Kasumi-1 (cell line): ENCODE results near the gene GTF2I.
A peak's percentile ranks its signal among the peaks of the same experiment; 100 is the strongest.
"Not testable (repeated sequence)": the region's sequence is repeated elsewhere in the genome, so short reads cannot be mapped to it uniquely, and the experiment has no call there.

Source experiments
- DNase-seq, 2 experiments: peaks; one replicate each; lab custom pipeline; 2025; lab: John Stamatoyannopoulos, UW

GTF2I gene

DNA sequence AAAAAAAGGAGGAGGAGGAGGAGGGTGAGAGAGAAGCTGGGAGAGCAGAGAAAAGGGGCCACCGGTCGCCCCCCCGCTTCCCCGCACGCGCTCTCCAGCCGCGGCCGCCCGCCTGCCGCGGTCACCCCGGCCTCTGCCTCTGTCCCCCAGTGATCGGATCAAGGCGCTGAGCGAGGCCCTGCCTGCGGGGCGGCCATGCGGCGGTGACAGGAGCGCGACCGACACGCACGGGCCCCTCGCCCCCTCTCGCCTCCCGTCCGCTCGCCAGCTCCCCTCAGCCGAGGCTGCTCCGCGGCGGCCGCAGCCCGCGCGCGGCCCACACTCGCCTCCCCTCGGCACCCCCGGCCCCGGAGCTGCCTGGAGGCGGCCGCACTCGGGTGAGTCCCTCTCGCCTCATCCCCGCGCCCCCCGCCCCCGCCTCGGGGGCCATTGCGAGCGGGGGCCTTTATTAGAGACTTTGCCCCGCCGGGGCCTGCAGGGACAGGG lies at the start of gene GTF2I:
TSS of gene GTF2I (plus strand) at position 27 of the 486 bp plus-strand sequence. CDS start 31,411 bp downstream, outside the sequence.
- no peak for DNase-seq

DNA sequence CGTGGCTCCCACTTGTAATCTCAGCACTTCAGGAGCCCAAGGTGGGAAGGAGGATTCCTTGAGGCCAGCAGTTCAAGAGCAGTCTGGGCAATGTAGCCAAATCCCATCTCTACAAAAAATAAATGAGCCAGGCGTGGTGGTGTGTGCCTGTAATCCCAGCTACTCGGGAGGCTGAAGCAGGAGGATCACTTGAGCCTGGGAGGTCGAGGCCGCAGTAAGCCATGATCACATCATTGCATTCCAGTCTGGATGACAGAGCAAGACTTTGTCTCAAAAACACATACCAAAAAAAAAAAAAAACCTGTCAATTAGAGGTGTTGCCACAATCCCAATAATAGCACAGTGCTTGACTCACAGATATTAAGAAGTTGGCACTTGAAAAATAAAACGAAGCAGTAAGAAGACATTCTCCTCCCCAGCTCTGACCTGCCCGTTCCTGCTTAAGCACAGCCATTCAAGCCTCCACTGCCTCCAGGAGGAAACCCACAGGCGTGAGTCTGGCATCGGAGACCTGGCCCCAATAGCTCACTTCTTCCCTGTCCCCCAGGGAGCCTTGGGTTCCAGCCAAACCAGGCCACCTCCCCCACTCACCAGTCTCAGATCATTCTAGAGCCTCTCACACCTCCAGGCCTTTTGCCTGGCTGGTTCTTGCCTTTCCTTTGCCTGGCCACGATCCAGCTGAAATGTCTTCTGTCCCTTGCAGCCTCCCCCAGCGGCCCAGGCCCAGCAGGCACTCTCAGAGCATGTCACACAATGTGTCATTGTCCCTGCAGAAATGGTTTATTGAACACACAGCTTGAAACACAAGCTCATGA lies 45.3 kb upstream of the GTF2I start:
- DNase-seq = peak; percentile 28 to 48

DNA sequence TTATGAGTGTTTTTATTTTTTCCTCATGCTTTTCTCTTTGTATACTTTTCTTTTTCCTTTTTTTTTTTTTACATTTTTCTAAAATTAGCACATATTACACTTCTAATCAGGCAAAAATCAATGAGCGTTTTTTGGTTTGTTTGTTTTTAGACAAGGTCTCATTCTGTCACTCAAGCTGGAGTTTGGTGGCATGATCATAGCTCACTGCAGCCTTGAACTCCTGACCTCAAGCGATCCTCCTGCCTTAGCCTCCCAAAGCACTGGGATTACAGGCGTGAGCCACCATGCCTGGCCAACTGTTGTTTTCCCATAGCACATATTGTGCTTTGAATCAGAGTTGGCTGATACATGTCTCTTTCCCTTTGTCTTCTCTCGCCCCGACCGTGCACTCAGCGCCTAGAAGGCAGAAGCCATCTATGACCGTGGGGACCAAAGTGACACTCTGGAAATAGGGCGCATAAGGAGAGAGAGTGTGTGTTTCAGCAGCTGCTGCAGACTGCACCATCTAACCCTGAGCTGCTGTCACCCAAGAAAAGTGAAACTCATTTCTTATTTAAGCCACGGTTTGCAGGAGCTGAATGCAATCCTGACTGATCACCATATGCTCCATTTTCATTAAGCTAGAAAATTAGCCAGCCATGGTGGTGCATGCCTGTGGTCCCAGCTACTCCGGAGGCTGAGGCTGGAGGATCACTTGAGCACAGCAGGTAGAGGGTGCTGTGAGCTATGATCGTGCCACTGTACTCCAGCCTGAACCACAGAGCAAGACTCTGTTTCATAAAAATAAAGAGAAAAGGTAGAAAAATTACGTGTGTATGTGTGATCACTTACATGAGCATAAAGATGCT lies 41.4 kb upstream of the GTF2I start:
- DNase-seq = peak in 1 of 2 experiments; percentile 16

DNA sequence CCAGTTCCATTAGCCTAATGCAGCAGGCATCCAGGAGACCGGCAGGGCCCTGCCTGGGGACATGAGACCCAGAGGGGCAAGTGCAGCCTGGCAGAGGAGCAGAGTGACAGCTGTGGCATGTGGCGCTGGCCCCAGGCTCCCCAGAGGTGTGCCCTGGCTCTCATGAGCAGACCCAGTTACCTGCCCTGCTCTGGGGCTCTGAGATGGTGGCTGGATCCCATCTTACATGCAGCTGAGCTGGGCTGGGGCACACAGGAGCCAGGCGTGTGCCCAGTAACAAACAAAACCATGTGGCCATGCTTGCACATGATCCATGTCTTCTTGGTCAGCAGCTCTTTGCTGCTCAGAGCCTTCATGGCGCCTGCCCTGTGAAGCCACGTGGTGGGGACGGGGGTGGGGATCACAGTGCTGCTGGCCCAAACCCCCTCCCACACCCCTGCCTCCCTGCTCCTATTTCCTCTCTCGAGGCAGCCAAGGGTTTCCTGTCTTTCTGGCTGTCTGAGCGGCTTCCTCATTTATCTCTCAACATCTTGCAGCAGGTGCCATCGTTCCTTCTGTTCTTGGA lies 40.3 kb upstream of the GTF2I start:
- peak; percentile 82 to 90 for DNase-seq

DNA sequence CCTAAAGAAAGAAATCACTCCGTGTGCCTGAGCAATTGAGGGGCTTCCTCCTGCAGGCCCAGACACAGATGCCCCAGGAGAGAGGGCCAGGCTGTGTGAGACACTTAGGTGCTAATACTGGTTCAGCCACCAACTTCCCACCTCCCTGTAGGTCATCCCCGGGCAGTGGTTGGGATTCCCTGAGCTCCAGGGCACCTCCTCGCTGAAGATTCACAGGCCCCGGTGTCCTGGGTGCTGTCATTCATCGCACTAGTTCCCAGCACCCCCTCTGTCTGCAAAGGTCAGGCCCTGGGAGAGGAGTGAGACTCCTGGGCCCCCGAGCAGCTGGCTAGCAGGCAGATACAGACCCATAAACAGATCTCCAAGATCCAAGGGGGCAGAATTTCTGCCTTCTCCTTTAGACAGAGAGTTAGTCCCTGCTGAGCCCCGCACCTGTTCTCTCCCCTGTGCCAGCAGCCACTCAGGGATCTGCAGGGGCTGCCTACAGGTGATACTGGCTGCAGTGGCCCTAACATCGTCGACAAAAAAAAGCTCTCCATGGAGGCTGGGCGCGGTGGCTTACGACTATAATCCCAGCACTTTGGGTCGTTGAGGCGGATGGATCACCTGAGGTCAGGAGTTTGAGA lies 38.2 kb upstream of the GTF2I start:
- no peak for DNase-seq

DNA sequence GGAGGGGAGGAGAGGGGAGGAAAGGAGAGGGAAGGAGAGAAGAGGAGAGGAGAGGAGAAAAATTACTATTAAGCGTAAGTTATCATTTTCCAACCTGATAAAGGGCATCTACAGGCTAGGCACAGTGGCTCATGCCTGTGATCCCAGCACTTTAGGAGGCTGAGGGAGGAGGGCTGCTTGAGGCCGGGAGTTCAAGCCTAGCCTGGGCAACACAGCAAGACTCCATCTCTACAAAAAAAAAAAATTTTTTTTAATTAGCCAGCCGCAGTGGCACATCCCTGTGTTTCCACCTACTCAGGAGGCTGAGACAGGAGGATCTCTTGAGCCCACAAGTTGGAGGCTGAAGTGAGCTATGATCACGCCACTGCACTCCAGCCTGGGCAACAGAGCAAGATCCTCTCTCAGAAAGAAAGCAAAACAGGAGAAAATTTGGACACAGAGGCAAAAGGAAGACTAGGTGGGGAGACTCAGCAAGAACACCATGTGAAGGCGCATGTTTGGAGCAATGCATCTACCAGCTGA lies 35.2 kb upstream of the GTF2I start:
- DNase-seq = no peak

DNA sequence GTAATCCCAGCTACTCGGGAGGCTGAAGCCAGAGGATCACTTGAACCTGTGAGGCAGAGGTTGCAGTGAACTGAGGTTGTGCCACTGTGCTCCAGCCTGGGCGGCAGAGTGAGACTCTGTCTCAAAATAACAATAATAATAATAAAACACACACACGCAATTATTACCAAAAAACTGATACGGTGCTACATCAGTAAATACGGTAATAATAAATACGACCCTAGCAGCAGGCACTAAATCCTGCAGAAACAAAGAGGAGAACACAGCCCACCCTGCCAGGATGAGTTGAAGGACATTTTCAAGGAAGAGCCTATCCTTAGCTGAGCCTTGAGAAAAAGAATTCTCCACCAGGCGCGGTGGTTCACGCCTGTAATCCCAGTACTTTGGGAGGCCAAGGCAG lies 34.4 kb upstream of the GTF2I start:
- DNase-seq = no peak

DNA sequence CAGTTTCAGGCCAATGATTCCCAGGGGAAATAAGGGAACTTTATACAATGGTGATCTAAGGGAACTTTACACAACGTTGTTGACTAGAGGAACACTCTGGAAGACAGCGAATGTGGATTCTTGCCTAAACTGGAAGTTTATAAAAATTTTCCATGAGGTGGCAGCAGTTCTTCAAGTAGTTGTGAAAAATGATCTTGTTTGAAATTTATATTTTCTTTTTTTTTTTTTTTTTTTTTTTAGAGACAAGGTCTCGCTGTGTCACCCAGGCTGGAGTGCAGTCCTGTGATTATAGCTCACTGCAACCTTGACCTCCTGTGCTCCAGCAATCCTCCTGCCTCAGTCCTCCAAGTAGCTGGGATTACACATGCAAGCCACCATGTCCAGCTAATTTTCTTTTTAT lies 32.1 kb upstream of the GTF2I start:
- peak; percentile 28 to 35 for DNase-seq

DNA sequence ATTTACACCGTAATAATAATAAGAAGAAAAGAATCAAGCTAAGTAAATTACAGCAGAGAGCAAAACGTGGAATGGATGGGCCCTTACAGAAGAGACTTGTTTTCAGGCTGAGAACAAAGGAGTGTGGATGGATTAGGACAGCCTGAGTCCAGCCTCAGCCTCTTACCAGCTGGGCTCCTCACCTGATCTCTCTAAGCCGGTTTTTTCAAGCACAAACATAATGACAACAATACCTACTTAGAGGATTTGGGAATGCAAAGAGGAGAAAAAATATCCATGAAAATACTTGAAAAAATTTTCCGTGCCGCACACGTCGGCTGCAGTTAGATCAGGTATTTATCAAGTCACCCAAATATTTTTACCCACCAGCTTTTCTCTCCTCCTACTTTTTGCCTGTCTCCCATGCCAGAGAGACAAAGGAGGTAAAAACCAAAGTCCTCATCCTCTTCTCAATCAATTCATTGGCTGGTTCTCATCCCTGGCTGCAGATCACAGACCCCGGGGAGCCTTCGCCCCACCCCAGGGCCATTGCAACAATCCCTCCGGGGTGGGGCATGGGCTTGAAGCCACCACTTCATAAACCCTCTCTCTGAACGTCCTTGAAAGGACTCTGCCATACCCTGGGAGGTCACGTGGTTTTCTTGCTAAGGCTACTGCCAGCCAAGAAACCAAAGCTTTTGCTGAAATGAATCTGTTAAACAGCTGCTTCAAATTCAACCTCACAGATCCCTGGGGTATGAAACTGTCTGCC lies 29.7 kb upstream of the GTF2I start:
- no peak for DNase-seq

DNA sequence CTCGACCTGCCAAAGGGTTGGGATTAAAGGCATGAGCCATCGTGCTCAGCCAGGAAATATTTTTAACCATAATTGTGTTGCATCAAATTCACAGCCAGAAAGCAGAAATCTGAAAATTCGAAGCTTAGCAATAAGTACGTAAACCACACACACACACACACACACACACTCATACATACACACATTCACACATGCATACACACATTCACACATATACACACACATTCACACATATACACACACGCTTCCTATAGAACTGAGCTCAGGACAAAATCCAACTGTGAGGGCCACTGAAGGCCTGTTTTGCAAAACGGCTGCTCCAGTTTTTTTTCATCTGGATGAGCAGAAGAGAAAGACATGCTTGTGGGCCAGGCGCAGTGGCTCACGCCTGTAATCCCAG lies 25.0 kb upstream of the GTF2I start:
- no peak for DNase-seq

DNA sequence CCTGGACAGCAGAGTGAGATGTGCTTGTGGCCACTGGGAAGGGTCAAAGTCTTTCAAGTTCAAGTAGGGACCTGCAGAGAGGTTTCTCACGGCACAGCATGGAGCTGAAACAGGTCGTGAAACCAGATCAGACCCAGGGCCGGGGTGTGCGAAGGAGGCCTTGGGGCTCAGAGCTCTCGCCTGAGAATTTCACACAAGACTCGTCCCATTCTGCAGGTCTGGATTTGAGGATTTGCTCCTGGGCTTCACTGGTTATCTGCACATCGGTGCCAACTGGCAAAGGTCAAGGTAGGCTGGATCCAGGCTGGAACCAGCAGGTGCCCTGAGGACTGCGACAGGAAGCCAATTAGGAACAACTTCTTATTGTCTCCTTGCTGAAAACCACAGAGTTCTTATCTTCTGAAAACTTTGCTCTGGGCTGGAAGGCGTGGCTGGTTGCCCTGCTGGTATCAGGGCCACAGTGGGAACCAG lies 24.0 kb upstream of the GTF2I start:
- no peak for DNase-seq

DNA sequence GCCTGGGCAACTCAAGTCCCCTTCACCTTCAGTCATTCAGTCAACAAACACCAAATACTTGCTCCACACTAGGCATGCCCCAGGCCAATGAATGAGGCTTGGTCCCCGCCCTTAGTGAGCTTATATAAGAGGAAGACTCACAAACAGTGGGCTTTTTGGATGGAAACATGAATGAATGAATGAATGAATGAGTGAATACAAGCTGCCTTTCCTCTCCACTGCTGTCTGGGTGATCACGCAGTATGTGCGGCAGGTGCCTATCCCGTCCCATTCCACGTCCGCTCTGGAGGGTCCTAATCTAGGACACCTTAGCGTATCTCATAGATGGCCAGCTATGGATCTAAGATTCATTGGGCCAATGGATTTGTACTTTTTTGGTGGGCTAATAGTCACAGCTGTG lies 19.8 kb upstream of the GTF2I start:
- no peak for DNase-seq

DNA sequence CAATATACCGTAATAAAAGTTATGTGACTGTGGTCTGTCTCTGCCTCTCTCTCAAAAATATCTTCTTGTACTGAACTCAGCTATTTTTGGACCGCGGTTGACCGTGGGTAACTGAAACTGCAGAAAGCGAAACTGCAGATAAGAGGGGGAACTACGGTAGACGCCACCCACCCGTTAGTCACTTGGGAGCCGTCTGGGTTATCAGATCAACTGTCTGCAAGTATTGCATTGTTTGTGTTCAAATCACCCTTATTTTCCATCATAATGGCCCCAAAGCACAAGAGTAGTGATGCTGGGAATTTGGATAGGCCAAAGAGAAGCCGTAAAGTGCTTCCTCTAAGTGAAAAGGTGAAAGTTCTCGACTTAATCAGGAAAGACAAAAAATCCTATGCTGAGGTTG lies 7.5 kb upstream of the GTF2I start:
- DNase-seq = peak; percentile 75 to 78

DNA sequence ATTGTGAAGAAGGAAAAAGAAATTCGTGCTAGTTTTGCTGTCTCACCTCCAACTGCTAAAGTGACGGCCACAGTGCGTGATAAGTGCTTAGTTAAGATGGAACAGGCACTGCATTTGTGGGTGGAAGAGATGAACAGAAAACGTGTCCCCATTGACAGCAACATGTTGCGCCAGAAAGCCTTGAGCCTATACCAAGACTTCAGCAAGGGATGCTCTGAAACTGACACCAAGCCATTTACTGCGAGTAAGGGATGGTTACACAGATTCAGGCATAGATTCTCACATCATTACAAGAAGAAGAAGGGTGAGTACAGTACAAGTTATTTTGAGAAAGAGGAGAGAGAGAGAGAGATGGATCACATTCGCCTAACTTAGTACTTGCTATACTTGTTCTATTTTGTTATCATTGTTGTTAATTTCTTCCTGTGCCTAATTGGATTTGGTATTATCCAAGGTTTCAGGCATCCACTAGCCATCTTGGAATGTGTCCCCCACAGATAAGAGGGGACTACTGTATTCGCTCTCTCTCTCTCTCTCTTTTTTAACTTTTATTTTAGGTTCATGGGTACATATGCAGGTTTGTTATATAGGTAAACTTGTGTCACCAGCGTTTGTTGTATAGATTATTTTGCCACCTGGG lies 6.9 kb upstream of the GTF2I start:
- DNase-seq = not testable (repeated sequence)

DNA sequence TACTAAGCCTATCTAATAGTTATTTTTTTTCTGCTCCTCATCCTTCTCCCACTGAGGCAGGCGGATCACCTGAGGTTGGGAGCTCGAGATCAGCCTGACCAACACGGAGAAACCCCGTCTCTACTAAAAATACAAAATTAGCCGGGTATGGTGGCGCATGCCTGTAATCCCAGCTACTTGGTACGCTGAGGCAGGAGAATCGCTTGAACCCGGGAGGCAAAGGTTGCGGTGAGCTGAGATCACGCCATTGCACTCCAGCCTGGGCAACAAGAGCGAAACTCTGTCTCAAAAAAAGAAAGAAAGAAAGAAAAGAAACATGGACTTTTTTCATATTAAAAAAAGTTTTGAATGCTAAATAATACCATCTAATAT lies 6.4 kb upstream of the GTF2I start:
- DNase-seq = not testable (repeated sequence)

DNA sequence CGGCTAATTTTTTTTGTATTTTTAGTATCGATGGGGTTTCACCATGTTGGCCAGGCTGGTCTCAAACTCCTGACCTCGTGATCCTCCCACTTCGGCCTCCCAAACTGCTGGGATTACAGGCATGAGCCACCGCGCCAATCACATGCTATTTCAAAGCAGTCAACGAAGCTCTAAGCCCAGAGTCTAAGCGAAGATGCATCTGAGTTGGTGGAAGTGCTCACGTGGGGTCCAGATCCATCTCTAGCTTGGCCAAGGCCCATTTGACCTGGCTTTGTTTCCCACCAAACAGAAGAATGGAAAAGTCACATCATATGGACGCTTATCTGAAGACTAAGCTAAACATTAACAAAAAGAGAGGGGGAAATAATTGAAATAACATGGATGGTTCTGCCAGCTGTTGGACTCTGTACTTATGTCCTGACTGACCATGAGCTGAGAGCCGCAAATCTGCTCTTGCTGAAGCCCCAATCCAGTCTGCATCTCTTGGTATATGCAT lies 3.8 kb upstream of the GTF2I start:
- no peak for DNase-seq

DNA sequence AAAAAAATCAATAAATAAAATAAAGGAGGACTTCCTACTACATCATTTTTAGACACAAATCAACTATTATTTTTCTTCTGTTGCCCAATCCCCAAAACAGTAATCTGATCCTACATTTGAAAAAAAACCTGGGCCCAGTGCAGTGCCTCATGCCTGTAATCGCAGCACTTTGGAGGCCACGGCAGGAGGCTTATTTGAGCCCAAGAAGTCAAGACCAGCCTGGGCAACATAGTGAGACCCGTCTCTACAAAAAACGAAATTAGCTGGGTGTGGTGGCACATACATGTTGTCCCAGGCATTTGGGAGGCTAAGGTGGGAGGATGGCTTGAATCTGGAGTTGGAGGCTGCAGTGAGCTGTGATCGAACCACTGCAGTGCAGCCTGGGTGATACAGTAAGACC lies 2.7 kb upstream of the GTF2I start:
- no peak for DNase-seq

DNA sequence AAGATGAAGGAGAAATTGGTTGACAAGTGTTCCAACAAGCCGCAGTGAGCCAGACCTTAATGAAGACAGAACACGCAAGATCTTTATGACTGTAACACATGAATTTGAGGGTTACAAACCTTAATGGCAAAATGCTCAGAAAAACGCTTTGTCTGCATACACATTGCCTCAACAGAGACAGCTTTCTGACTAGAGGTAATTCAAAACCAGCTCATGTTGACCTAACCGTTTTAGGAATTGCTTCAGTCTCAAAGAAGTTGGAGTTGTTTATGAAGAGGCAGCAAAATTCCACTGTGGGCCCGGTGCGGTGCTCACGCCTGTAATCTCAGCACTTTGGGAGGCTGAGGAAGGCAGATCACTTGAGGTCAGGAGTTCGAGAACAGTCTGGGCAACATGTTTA lies 2.2 kb upstream of the GTF2I start:
- no peak for DNase-seq

DNA sequence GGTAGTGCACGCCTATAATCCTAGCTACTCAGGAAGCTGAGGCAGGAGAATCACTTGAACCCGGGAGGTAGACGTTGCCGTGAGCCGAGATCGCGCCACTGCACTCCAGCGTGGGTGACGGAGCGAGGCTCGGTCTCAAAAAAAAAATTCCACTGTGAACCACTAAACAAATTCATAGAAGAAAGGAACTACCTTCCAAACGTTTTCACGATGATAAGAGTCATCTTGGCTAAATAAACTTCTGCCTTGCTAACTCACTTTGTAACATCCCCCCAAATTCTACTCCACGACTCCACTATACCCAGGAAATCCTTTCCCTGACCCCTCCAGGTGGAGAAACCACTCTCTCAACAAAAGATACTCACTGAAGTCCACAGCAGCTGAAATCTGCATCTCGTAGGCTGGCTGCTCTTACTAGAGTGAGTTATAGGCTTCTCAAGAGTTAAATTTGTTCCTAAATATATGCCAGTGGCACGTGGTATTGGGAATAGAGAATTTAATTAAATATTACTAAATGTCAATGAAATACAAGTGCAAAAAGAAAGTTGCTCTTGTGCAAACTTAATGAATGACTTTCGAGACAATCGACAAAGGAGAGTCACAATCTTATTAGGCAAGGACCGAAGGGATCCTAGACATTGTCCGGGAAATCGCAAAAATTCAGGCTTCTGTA lies 1.6 kb upstream of the GTF2I start:
- peak; percentile 39 to 53 for DNase-seq

DNA sequence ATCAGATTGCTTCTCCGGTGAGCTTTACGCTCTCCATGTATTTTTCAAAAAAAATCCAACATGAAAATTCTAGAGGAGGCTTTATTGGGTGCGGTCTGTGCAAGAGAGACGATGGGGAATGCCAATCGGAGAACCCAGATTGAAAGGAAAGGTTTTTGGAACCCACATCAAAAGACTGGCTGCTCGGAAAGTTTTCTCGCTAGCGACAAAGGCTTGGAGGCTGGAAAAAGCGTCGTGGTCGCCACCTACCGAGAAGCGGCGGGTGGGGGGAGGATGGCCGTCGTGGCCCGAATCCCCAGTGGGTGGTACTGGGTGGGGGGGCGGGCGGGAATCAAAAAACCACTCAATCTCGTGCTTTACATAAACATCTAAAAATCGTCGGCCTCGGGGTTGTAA lies 1.1 kb upstream of the GTF2I start:
- DNase-seq = peak; percentile 53 to 69
